GM12873 (cell line): ENCODE measurements around the gene ZNF280D.

Experiments
- CTCF ChIP-seq: IDR thresholded peaks from 2 replicates; pipeline ENCODE4 v1.5.1; 2012; ENCODE audit warnings: low read depth, mild to moderate bottlenecking, moderate library complexity, low read length, control low read depth; ENCODE audit not compliant: insufficient read depth; ENCODE audit errors: missing control alignments

Gene ZNF280D

GRCh38 chr15:56758770-56759449 lies 25.6 kb upstream of the ZNF280D start:
- no peak for TF ChIP-seq CTCF

DNA sequence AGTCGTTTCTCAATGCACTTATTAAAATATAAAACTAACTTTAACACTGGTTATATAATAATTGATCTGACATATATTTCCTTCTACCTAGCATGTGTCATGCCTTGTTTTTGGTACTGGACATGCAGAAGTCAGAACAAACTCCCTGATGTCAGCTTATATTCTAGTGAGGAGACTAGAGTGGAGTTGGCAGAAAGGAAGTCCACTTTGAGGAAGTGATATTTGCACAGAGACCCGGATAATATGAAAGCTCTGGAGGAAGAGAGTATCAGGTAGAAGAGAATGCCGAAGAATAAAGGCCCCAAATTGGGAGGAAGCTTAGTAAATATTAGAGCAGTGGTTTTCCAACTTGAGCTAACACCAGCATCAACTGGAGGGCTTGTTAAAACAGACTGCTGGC lies 24.6 kb upstream of the ZNF280D start:
- no peak for TF ChIP-seq CTCF

DNA sequence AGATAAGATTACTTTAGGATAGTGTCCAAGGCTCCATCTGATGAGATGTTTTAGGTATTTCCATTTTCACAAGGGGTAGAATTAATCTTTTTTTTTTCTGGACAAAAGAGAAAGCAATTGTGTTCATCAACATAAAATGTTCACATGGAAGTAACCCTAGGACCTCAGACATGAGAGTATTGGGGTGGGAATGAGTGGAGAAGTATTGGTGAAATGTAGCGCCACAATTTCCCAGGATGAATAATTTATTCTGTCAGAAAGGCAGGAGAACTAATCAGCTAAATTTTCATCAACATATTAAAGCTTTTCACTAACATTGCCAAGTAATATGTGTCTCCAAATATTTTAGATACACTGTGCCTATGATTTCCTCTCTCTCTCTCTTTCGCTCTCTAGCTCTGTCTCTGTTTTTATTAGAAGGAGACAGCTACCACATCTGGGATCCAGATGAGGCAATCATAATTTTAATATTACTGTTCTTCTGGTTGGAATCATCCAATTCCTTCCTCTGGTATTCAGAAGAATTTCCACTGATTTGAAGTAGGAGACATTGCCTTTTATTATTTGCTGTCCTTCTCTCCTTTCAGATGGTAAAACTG lies 21.6 kb upstream of the ZNF280D start:
- TF ChIP-seq CTCF = no peak

- no peak for TF ChIP-seq CTCF
These were observed 19.7 kb upstream of the ZNF280D start for GRCh38 chr15:56752986-56753385.

GRCh38 chr15:56749982-56750381 lies 16.7 kb upstream of the ZNF280D start:
- TF ChIP-seq CTCF = no peak

- TF ChIP-seq CTCF = no peak
These were observed 11.7 kb upstream of the ZNF280D start for GRCh38 chr15:56744701-56745683.

GRCh38 chr15:56741541-56741940 lies 8.2 kb upstream of the ZNF280D start:
- no peak for TF ChIP-seq CTCF
